Osteocyte (in vitro differentiated cells): Measurements from ENCODE around the gene CDH13. TPM values are rescaled to one million over a fixed set of nuclear protein-coding genes. Genes with fewer than 3 reads are reported as not detected.

Experiments used
- DNase-seq: peaks from one replicate; pipeline ENCODE4 v3.0.0; 2021; ENCODE audit warnings: mixed read lengths; ENCODE audit not compliant: unreplicated experiment; ENCODE audit errors: extremely low spot score
- H3K27ac Mint-ChIP-seq: one replicate; pipeline ENCODE4 v1.8.0; 2021; ENCODE audit warnings: mild to moderate bottlenecking, mixed read lengths; ENCODE audit not compliant: unreplicated experiment
- H3K27me3 Mint-ChIP-seq: one replicate; pipeline ENCODE4 v1.8.0; 2021; ENCODE audit warnings: mixed read lengths; ENCODE audit not compliant: unreplicated experiment
- H3K36me3 Mint-ChIP-seq: one replicate; pipeline ENCODE4 v1.8.0; 2021; ENCODE audit warnings: mixed read lengths; ENCODE audit not compliant: unreplicated experiment
- H3K4me1 Mint-ChIP-seq: one replicate; pipeline ENCODE4 v1.8.0; 2021; ENCODE audit warnings: mixed read lengths; ENCODE audit not compliant: unreplicated experiment
- H3K4me3 Mint-ChIP-seq: one replicate; pipeline ENCODE4 v1.8.0; 2021; ENCODE audit warnings: mild to moderate bottlenecking, moderate library complexity, mixed read lengths; ENCODE audit not compliant: unreplicated experiment
- H3K9me3 Mint-ChIP-seq: one replicate; pipeline ENCODE4 v1.8.0; 2021; ENCODE audit warnings: mixed read lengths; ENCODE audit not compliant: unreplicated experiment
- total RNA-seq: library from RNA; stranded (reverse); gene quantifications from 2 replicates; pipeline ENCODE4 v1.2.1, GENCODE V29; 2021
- TF ChIP-seq, protein P1 (sequence below): fragments of 200-600 bp; sonication (generic); IDR thresholded peaks from 2 replicates; pipeline ENCODE4 v1.5.0; 2021; ENCODE audit warnings: antibody characterized with exemption, mild to moderate bottlenecking, moderate library complexity

CDH13 gene
- total RNA-seq, 1 donor from 2014 or later, result 27.0 TPM

DNA sequence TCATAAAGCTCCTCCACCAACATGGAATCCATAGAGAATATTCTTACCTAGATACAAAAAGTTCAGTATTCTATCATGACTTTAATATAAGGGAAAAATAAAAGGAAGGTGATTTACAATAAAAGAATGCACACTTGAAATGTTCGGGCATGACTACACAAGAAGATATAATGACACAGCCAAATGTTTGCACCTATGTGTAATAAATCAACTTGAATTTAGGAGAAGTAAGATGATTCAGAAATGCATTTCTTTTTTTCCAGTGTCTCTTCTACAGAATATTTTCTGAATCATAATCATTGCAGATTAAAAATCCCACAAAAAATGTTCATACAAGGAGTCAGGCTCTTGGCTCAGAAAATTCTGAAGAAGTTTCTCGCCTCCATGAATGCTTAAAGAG, 777.0 kb downstream of the CDH13 start:
- TF ChIP-seq, protein P1, sequence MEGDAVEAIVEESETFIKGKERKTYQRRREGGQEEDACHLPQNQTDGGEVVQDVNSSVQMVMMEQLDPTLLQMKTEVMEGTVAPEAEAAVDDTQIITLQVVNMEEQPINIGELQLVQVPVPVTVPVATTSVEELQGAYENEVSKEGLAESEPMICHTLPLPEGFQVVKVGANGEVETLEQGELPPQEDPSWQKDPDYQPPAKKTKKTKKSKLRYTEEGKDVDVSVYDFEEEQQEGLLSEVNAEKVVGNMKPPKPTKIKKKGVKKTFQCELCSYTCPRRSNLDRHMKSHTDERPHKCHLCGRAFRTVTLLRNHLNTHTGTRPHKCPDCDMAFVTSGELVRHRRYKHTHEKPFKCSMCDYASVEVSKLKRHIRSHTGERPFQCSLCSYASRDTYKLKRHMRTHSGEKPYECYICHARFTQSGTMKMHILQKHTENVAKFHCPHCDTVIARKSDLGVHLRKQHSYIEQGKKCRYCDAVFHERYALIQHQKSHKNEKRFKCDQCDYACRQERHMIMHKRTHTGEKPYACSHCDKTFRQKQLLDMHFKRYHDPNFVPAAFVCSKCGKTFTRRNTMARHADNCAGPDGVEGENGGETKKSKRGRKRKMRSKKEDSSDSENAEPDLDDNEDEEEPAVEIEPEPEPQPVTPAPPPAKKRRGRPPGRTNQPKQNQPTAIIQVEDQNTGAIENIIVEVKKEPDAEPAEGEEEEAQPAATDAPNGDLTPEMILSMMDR, result no peak
- Mint-ChIP-seq H3K4me3 (no peak overlapping the region), H3K27ac (no peak overlapping the region), H3K4me1 (peaks cover 9% of the 10 kb centered on the region), H3K36me3 (no peaks in the 10 kb centered on the region), H3K9me3 (no peaks in the 10 kb centered on the region), H3K27me3 (no peaks in the 10 kb centered on the region)
- no peak for DNase-seq

DNA sequence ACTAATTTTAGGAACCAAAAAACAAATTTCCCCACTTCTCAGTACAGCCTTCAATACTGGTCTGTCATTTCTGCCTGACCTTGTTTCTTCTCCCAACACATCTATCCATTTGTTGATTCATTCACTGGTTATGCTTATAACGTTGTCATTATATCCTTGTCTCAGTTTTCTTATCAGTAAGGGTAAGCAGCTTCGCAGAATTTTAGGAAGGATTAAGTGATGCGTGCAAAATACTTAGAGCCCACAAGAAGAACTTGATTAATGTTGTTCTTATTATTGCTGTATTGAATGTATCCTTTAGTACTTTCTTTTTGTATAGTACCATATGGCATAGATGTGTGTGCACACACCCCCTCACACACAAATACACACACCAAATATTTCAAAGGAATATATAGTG, 777.5 kb downstream of the CDH13 start:
- H3K27me3 Mint-ChIP-seq, result no peaks in the 10 kb centered on the region
- no peak for DNase-seq
- peaks cover 9% of the 10 kb centered on the region for H3K4me1 Mint-ChIP-seq
- H3K27ac Mint-ChIP-seq, result no peak overlapping the region
- H3K9me3 Mint-ChIP-seq, result no peaks in the 10 kb centered on the region
- TF ChIP-seq, protein P1, result no peak
- no peak overlapping the region for H3K4me3 Mint-ChIP-seq
- no peaks in the 10 kb centered on the region for H3K36me3 Mint-ChIP-seq

DNA sequence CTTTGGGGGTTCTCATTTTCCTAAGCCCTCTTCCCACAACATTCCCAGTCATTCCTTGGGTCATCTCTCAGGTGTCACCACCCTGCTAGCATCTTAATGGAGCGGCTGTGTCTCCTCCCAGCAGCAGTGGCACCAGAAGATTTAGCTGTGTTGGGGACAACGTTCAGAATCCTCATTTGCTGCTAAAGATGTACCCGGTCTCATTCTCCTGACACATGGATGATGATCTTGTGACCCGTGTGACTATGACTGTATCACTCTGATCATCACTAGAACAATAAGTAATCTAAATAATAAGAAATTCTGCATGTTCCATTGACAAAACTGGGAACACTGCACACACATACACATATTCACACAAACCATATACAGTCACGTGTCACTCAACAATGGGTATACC, 781.2 kb downstream of the CDH13 start:
- Mint-ChIP-seq H3K4me3 (no peak overlapping the region), H3K27me3 (no peaks in the 10 kb centered on the region), H3K27ac (no peak overlapping the region), H3K9me3 (no peaks in the 10 kb centered on the region), H3K4me1 (peaks cover 6% of the 10 kb centered on the region), H3K36me3 (no peaks in the 10 kb centered on the region)
- no peak for DNase-seq
- TF ChIP-seq, protein P1, result no peak

DNA sequence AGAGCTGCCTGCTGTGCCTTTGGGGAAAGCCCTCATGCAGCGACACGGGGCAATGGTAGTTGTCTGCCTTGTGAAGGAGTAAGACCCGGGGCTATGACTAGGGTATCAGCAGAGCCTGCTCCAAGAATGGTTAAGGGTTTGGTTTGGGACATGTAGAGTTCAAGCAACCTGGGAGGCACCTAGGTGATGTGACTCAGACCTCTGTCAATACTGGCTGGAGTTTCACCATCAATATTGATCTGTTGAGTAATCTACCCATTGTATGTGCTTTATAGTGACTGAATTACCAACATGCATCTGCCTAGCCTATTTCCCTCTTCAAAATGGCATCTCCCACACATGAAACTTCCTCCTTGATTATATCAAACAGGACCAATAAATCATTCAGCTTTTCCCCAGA, 782.6 kb downstream of the CDH13 start:
- no peaks in the 10 kb centered on the region for H3K4me1 Mint-ChIP-seq
- H3K9me3 Mint-ChIP-seq, result no peaks in the 10 kb centered on the region
- DNase-seq, result no peak
- TF ChIP-seq, protein P1, result no peak
- no peaks in the 10 kb centered on the region for H3K36me3 Mint-ChIP-seq
- H3K27ac Mint-ChIP-seq, result no peak overlapping the region
- no peaks in the 10 kb centered on the region for H3K27me3 Mint-ChIP-seq
- no peak overlapping the region for H3K4me3 Mint-ChIP-seq

DNA sequence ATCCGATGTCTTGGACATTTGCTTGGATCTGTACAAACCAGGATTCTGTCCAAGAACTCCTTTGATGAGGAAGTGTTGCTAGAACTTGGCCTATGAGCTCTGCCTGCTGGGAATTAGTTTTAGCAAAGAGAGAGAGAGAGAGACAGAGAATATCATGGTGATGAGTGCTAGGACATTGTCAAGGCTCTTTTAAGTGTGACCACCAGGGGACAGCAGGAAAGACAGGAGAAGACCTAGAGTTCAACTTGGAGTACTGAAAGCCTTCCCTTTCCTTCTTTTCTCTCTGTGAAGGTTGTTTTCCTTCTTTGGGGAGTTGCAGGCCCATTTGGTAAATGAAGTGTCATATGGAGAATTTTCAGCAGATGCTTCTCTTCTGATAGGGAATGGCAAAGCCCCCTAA, 791.8 kb downstream of the CDH13 start:
- Mint-ChIP-seq H3K9me3 (no peaks in the 10 kb centered on the region), H3K36me3 (no peaks in the 10 kb centered on the region), H3K27ac (no peak overlapping the region), H3K4me1 (no peaks in the 10 kb centered on the region), H3K4me3 (no peak overlapping the region), H3K27me3 (no peaks in the 10 kb centered on the region)
- TF ChIP-seq, protein P1, result no peak
- DNase-seq, result no peak
